ENCODE results near the gene P2RX2.

The P2RX2 gene

GRCh38 chr12:132620113-132620898, 1.7 kb downstream of the P2RX2 start:
- H3K4me3 ChIP-seq (ENCODE audit: low read depth, low read length): no peak overlapping the region
- TF ChIP-seq CTCF (IDR thresholded peaks at IDR 0.05; ENCODE audit: borderline replicate concordance, insufficient read depth, low read depth, low read length): no peak

GRCh38 chr12:132620899-132621656, 2.5 kb downstream of the P2RX2 start:
- TF ChIP-seq CTCF (IDR thresholded peaks at IDR 0.05; ENCODE audit: borderline replicate concordance, insufficient read depth, low read depth, low read length): no peak

GRCh38 chr12:132621657-132622435, 3.3 kb downstream of the P2RX2 start:
- TF ChIP-seq CTCF (IDR thresholded peaks at IDR 0.05; ENCODE audit: borderline replicate concordance, insufficient read depth, low read depth, low read length): no peak
- H3K4me3 ChIP-seq (ENCODE audit: low read depth, low read length): no peak overlapping the region

More at GRCh38 chr12:132620899-132621656, 2.5 kb downstream of the P2RX2 start:
- H3K4me3 ChIP-seq (ENCODE audit: low read depth, low read length): no peak overlapping the region

DNA sequence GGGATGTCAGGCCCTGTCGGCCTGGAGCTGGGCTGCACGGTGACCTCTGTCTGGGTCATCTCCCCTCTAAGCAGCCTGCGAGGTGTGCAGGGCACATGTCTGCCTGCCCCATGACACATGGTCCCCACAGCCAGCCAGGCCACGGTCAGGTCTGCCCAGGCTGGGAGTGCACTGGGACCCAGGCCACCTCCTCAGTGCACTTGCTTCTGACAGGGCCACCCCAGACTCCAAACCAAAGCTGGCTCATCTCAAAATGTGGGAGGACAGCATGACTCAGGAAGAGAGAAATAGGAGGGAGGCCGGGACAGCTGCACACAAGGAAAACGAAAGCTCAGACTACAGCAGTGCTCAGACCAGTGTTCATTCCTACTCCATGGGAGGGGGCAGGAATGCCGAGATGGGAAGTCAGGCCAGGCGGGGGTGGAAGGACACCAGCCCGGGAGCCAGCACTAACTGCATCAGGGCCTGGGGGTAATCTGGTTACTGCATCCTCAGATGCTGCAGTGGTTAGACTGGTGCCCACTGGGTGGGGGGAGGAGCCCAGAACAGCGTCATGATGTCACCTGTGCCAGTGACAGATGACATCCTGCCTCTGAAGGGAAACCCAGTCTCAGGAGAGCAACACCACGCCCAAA, 4.0 kb downstream of the P2RX2 start:
- H3K4me3 ChIP-seq (ENCODE audit: low read depth, low read length): no peak overlapping the region
- no peak for TF ChIP-seq CTCF (IDR thresholded peaks at IDR 0.05; ENCODE audit: borderline replicate concordance, insufficient read depth, low read depth, low read length)

- H3K4me3 ChIP-seq (ENCODE audit: low read depth, low read length): no peak overlapping the region
- TF ChIP-seq CTCF (IDR thresholded peaks at IDR 0.05; ENCODE audit: borderline replicate concordance, insufficient read depth, low read depth, low read length): no peak
These were observed 4.7 kb downstream of the P2RX2 start for GRCh38 chr12:132623072-132623869.

Measured in GM12875 (cell line).